DND-41 (cell line): ENCODE results near the gene DGKI.

Experiments
- EZH2 ChIP-seq: IDR thresholded peaks from 3 replicates; pipeline ENCODE4 v1.6.1; 2012; ENCODE audit warnings: borderline replicate concordance, low read depth, mild to moderate bottlenecking, moderate library complexity, low read length, inconsistent platforms; ENCODE audit not compliant: severe bottlenecking
- TF ChIP-seq, protein P1 (sequence below): IDR thresholded peaks from 2 replicates; pipeline ENCODE4 v1.5.1; 2012; ENCODE audit warnings: borderline replicate concordance, low read length, moderate library complexity, mild to moderate bottlenecking; ENCODE audit not compliant: poor library complexity, severe bottlenecking; ENCODE audit errors: extremely low read depth

DNA sequence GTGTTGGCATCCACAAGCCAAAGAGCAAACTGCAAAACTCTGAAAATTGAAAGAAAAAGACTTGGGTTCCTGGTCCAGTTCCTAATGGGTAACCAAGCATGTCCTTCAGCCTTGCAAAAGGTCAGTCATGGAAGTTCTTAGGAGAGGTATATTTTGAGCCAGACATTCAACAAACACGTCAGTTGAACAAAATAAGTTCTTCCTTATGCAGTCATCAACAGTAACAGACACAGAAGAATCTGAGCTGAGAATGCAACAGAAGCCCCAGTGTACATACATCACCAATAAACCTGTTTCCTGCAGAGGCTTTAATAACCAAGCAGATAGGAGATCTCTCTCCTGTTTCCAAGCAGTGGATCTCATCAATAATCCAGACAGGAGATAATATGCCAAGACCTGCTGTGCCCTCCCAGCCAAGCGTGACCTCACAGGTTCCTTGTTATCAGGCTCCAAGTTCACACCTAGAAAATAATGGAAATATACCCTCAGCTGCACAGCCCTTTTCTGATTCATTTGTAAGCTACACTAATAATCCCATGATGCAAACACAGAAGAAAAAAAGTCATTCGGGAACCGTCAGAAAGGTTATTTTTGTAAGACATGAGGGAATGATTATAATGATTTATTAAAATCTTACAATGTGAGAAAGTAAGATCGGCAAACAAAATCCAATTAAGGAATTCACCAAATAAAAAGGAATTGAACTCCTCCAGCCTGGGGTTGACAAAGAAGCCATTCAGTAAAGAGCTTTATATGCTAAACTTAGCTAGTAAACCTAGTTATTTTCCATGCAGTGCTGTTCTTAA is 90.7 kb downstream of the DGKI start:
- TF ChIP-seq, protein P1, sequence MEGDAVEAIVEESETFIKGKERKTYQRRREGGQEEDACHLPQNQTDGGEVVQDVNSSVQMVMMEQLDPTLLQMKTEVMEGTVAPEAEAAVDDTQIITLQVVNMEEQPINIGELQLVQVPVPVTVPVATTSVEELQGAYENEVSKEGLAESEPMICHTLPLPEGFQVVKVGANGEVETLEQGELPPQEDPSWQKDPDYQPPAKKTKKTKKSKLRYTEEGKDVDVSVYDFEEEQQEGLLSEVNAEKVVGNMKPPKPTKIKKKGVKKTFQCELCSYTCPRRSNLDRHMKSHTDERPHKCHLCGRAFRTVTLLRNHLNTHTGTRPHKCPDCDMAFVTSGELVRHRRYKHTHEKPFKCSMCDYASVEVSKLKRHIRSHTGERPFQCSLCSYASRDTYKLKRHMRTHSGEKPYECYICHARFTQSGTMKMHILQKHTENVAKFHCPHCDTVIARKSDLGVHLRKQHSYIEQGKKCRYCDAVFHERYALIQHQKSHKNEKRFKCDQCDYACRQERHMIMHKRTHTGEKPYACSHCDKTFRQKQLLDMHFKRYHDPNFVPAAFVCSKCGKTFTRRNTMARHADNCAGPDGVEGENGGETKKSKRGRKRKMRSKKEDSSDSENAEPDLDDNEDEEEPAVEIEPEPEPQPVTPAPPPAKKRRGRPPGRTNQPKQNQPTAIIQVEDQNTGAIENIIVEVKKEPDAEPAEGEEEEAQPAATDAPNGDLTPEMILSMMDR = no peak
- no peak for TF ChIP-seq EZH2
